ENCODE data around the gene FLT1. TPM values are rescaled to one million over a fixed set of nuclear protein-coding genes. Genes with fewer than 3 reads are reported as not detected.

Gene FLT1
- total and polyA plus RNA-seq, 11 donors, result 13.1 to 73.2 (median 41.1) TPM

- TF ChIP-seq, protein P1, sequence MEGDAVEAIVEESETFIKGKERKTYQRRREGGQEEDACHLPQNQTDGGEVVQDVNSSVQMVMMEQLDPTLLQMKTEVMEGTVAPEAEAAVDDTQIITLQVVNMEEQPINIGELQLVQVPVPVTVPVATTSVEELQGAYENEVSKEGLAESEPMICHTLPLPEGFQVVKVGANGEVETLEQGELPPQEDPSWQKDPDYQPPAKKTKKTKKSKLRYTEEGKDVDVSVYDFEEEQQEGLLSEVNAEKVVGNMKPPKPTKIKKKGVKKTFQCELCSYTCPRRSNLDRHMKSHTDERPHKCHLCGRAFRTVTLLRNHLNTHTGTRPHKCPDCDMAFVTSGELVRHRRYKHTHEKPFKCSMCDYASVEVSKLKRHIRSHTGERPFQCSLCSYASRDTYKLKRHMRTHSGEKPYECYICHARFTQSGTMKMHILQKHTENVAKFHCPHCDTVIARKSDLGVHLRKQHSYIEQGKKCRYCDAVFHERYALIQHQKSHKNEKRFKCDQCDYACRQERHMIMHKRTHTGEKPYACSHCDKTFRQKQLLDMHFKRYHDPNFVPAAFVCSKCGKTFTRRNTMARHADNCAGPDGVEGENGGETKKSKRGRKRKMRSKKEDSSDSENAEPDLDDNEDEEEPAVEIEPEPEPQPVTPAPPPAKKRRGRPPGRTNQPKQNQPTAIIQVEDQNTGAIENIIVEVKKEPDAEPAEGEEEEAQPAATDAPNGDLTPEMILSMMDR (IDR thresholded peaks at IDR 0.05), result peak in 2 of 12 donors; percentile 8 to 22
- TF ChIP-seq POLR2A (IDR thresholded peaks at IDR 0.05), result no peak
- peak in 3 of 4 donors; percentile 49 to 85 (median 68) for ATAC-seq
Measured at GRCh38 chr13:28505543-28506135, 10.7 kb upstream of the FLT1 start.

DNA sequence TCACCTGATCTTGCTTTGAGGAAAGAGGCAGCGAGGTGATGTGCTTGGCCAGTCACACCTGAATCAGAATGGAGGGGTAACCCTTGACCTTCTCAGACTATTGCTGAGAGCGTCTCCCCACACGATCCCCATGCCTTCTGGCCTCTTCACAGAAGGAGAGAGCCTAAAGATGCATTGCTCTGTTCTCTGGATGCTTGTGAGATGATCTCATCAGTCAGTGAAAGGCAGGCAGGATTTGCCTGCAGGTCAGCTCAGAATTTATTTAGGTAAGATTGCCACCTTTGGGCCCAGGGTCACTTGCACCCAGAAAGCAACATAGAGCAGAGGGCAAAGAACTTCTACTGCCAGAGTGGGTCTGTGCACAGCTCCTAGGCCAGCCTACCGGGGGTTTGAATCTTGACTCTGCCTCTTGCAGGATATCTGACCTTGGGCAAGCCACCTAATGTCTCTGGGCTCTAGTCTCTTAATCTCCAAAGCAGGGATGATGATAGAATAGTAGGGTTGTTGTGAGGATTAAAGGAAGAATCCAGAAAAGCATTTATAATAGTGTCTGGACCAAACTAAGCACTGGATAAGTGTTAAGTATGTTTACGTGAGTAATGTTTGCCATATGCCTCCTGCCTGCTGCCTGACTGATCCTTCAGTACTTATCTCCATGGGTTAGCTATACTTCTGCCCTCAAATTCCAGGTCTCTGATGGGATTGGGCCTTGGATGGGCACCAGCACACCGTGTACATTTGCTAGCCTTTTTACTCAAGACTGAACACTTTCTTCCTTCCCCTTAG is 8.4 kb upstream of the FLT1 start:
- no peak for DNase-seq
- Histone ChIP-seq H3K9me3 (no peaks in the 10 kb centered on the region), H3K4me1 (peaks cover 0 to 11% (median 3%) of the 10 kb centered on the region in 12 donors), H3K27ac (no peak overlapping the region), H3K36me3 (no peaks in the 10 kb centered on the region), H3K4me3 (no peak overlapping the region), H3K27me3 (no peaks in the 10 kb centered on the region)
- intact Hi-C loops (cut with DNase I), result no loop called here
- WGBS, 4 donors, result 75 to 84% (median 82%) methylated on average over 6 of the region's 6 CpGs
- TF ChIP-seq, protein P1 (IDR thresholded peaks at IDR 0.05), result no peak
- TF ChIP-seq POLR2A (IDR thresholded peaks at IDR 0.05), result no peak
- ATAC-seq, result no peak

More at GRCh38 chr13:28505543-28506135, 10.7 kb upstream of the FLT1 start:
- Histone ChIP-seq H3K4me1 (peaks cover 0 to 11% (median 3%) of the 10 kb centered on the region in 12 donors), H3K36me3 (no peaks in the 10 kb centered on the region), H3K9me3 (no peaks in the 10 kb centered on the region), H3K27me3 (no peaks in the 10 kb centered on the region), H3K27ac (peak overlapping the region in 5 of 12 donors; percentile 6 to 45 (median 28)), H3K4me3 (no peak overlapping the region)
- intact Hi-C loops (cut with DNase I), result no loop called here
- DNase-seq, result peak in 1 of 5 donors; percentile 27
- 45 to 51% (median 47%) methylated on average over 7 of the region's 7 CpGs for WGBS, 4 donors

DNA sequence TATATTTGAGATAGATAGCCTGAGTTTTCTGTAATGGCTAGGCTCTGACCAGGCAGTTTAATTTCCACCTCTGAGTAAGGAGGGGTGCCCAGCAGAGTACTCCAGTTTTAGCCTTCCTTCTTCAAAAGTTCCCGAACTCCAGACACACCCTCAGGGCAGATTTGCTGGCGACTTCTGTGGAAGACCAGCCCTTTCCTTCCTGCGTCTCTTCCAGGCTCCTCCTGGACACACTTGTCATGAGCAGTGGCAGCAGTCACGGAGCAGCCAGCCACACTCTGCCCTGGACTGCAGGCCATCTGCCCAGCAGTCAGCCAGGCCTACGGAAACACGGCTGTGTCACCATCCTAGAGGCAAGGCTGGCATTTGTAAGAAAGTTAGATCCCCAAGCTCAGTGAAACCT is 6.6 kb upstream of the FLT1 start:
- intact Hi-C loops (cut with DNase I), result no loop called here
- H3K4me3 ChIP-seq, result no peak overlapping the region
- DNase-seq (peak in 3 of 5 donors; percentile 39 to 72 (median 58)), ATAC-seq (peak; percentile 28 to 80 (median 74))
- peak overlapping the region in 4 of 12 donors; percentile 3 to 31 (median 16) for H3K27ac ChIP-seq
- TF ChIP-seq, protein P1 (IDR thresholded peaks at IDR 0.05), result no peak
- no peak for TF ChIP-seq POLR2A (IDR thresholded peaks at IDR 0.05)
- no peaks in the 10 kb centered on the region for H3K36me3 ChIP-seq
- H3K9me3 ChIP-seq, result no peaks in the 10 kb centered on the region
- H3K4me1 ChIP-seq, result peaks cover 0 to 13% (median 3%) of the 10 kb centered on the region in 12 donors
- 63 to 78% (median 67%) methylated on average over 6 of the region's 6 CpGs for WGBS, 4 donors
- H3K27me3 ChIP-seq, result peaks cover 0 to 4% (median 0%) of the 10 kb centered on the region in 9 donors

- no peaks in the 10 kb centered on the region for H3K9me3 ChIP-seq
- DNase-seq (no peak), ATAC-seq (no peak)
- H3K4me1 ChIP-seq, result peaks cover 0 to 18% (median 7%) of the 10 kb centered on the region in 12 donors
- intact Hi-C loops (cut with DNase I), result loop anchor here in 7 of 10 donors (5.0 to 10.0 kb wide), 7 partner anchors 33 to 177 kb away; partner anchors contain the start of gene POMP (in 1 of the 7)
- 89 to 94% (median 89%) methylated on average over 5 of the region's 5 CpGs for WGBS, 4 donors
- H3K27ac ChIP-seq, result no peak overlapping the region
- no peak for TF ChIP-seq POLR2A (IDR thresholded peaks at IDR 0.05)
- TF ChIP-seq, protein P1 (IDR thresholded peaks at IDR 0.05), result no peak
- no peaks in the 10 kb centered on the region for H3K36me3 ChIP-seq
- no peak overlapping the region for H3K4me3 ChIP-seq
- H3K27me3 ChIP-seq, result peaks cover 0 to 23% (median 9%) of the 10 kb centered on the region in 9 donors
Measured at GRCh38 chr13:28499609-28500008, 4.7 kb upstream of the FLT1 start.

Data from heart left ventricle (tissue), 16 donors.